Activated CD4-positive, alpha-beta T cell treated with anti-CD3 and anti-CD28 coated beads for 24 hours (primary cell): Measurements from ENCODE around the gene SARDH.

Source experiments
- DNase-seq, 2 donors: peaks; one replicate each; pipeline ENCODE4 v3.0.0-alpha.2; 2020; ENCODE audit warnings: low read depth in 2 of 2

Gene SARDH

DNA sequence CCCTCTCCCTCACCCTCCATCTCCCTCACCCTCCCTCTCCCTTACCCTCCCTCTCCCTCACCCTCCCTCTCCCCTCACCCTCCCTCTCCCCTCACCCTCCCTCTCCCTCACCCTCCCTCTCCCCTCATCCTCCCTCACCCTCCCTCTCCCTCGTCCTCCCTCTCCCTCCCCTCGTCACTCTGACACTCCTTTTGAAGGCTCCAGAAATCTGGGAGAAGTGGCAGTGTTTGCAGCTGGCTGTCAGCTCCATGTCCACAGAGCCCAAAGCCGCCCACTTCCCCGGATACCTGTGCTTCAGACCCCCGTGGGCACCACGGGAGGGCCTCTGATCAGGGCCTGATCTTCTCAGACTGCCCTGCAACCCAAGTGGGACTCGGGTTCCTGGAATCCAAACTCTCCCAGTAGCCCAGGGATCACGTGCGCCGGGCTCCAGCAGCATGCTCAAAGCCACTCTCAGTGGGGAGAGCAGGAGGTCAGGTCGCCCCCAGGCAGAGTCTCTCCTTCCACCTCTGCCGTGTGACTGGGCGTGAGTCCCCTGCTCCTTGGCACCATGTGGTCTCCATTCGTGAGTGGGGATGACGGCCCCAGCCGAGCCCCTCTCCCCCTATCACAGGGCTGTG is 68.9 kb downstream of the SARDH start:
- no peak for DNase-seq

DNA sequence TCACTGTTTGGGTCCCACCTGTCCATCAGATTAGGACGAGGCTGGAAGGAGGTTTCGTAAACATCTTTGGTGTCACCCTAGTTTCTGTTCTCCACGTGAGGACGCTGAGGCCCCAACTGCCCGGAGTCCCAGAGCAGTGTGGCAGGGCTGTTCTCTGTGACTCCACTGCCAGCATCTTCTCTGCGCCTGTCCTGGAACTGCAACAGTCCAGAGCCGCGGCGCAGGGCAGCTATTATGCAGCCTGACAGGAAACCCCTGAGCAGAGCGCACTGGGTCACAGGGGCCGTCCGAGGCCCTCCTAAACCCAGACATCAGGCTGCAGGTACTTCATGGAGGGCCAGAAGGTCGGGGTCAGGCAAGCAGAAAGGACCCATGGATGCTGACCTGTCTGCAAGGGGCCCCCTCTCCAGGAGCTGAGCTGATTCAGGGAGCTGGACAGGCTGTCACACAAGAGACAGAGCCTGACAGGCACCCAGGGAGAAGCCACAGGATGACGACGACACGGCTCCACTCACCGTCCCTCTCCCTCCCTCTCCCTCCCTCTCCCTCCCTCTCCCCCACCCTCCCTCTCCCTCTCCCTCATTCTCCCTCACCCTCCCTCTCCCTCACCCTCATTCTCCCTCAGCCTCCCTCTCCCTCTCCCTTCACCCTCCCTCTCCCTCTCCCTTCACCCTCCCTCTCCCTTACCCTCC is 70.2 kb downstream of the SARDH start:
- no peak for DNase-seq

DNA sequence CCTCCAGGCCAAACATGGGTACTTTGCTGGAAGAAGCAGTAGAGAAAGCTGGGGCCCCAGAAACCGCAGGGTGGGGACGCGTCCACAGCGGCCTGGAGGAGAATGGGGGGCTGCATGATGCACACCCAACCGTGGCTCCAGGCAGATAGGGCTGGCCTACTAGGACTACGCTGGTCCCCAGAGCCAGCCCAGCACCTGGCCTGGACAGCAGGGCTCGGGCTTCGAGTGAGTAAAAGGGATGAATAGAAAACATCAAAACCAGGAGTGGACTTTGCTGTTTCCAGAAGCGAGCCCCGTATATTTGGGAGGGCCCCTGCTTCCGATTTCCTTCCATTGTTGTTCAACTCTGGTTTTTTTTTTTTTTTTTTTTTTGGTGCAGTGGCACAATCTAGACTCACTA is 71.3 kb downstream of the SARDH start:
- no peak for DNase-seq

DNA sequence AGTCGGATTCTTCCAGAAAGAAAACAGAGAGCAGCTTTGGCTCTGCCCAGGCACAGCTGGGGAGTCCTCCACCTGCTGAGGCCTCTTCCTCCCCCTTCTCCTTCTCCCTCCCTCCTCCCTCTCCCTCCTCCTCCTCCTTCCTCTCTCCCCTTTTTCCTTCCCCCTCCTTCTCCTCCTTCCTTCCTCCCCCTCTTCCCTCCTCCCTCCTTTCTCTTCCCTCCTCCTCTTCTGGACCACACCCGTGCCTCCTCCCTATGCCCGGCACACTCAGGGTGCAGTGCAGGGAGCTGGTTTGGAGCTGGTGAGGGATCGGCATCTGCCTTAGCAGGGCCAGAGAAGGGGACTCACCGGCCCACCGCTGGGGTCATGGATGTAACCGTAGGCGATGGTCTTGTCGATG is 71.8 kb downstream of the SARDH start:
- no peak for DNase-seq

DNA sequence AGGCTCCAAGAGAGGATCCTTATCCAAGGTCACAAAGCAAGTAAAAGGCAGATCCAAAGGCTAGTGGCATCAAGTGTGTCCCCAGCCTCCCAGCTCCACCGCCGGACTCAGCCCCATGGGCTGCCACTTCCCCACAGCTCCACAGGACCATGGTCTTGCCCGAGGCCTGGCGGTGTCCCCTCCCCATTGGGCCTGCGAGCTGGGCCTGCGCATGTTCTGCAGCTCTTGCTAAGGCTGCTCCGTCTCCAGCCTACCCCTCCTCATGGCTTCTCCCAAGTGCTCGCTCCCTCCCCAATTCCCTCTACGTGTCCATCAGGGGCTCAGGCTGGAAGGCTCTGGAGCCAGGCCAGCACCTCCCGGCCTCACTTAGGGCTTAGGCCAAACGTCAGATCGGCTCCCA is 72.6 kb downstream of the SARDH start:
- no peak for DNase-seq

DNA sequence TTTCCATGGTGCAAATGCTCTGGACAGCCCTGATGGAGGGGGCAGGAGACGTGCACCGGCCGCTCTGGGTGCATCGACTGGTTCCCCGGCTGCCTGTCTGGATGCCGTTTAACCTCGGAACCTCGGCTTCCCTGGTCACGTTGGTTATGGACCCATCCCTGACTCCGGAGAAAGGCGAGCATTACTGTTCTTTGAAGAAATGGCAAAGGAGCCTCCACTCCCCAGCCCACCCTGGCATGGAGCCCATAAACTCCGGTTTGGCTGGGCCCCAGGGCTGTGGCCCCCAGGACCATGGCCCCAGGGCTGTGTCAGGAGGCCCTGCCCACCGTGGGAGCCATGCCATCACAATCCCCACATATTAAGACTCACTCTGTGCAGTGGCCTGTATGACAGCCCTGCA is 73.1 kb downstream of the SARDH start:
- no peak for DNase-seq

DNA sequence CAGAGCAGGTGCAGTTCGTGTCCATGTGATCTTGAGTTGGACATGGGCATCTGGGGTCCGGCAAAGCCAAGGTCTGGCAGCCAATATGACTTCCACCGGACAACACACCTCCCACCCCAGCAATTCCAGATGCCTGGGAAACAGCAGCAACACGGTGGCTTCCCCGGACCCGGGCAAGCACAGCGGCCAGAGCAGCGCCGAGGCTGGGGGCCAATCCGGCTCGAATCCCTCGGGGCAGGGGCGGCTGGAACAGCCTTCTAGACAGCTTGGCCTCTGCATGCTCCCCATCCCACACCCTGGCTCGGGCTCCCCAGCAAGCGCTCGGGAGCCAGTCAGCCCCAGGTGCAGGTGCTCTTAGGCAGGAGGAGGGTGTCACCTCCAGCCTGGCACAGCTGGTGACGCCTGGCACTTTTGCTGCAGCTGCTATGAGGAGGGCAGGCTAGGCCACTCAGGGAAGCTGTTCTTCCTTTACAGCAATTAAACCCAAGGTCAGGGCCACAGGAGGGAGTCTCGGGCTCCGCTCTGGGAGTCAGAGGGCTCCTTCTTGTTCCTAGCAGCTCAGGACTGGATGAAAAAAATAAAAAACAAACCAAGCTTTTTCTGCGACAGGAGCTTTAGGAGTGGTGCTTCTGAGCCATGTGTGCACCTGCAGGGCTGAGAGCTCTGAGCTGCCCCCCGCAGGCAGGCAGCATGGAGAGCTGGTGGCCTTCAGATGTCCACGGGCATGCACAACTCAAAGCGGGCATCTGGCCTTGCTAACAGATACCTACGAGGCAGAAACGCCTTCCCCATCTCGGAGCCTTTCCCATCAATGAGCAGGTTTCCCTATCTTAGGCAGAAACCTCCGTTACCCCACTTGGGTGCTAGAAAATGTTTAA is 73.7 kb downstream of the SARDH start:
- no peak for DNase-seq

DNA sequence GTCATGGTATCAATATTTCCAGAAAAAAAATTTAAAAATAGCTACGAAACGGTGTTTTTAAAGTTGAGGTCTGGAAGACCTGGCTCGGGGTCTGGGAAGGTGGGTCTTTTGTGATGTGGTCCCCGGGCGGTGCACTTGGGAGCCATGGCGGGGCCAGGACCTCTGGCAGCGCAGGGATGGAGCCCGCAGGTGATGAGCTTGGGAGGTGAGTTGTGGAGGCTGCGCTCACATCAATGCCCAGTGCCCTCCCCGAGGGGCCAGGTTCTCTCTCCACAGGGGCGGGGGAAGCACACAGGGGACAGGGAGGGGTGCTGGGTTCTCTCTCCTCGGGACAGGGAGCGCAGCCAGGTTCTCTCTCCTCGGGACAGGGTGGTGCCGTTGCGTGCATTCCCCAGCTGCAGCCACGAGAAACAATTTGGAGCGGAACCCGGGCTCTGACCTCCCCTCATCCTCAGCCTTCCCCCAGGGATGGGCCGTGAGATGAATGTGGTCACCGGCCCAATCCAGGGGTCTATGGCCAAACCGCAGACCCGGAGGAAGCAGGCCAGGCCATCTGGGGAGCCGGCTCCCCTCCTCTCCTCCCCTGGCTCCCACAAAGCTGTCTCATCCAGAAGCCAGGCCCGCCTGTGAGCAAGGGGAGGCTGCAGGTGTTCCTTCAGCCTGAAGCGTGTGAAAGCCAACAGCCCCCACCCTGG is 76.2 kb downstream of the SARDH start:
- no peak for DNase-seq

DNA sequence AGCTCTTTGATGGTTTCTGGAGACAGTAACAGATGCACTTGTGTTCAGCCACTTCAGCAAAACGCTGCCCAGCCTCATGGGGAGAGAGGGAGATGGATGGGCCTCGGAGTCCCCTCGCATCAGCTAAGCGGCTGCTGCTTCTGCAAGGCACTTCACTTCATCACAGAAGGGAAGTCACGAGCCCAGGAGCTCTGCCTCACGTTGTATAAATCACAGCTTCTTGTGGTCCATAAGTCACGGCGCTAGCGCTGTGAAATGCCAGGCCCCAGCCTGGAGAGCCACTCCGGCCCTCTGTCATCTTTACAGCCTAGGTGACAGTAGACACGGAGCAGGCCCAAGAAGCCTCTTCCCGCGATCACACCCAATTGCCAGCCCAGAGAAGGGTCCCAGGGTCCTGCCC is 78.6 kb downstream of the SARDH start:
- DNase-seq, result no peak

DNA sequence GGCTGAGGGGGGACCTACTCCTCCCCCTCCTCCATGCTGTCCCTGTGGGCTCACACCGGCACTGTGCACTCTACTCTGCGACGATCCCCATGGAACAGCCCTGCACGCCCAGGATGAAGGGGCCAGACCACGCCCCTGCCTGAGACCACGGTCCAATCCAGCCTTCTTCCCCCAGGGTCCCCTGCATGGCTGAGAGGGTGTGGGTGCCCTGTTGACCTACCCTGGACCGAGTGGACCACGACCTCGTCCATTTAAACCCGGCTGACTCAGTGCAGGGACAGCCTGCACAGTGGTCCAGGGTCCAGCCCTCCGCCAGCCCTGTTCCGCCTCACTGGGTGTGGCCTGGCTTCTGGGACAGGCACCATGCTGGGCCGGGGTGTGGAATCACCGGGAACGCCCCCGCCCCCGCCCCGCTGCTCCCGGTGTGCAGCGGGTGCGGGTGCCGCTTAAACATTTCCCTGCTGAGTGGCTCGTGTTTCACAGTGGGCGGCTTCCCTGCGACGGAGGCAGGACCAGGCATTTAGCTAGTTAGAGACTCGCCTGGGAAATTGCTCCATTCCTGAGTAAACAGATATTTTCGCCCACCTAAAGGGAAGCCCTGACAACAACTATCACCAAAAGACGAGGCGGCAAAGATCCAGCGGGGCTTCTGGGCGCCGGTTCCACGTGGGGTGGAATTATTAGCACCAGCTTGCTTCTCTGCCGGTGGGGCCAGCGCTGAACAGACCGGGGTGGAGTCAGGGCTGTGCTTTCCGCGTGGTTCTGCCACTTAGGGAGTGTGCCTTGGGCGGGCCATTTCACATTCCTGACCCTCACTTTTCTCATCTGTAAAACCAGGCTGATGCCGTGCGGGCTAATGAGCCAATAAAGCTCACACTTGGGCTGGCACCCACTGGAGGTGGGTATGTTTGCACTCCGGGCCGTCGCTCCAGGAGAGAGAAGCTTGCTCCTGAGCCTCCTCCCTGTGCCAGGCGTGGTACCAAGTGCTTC is 79.4 kb downstream of the SARDH start:
- DNase-seq, result no peak

DNA sequence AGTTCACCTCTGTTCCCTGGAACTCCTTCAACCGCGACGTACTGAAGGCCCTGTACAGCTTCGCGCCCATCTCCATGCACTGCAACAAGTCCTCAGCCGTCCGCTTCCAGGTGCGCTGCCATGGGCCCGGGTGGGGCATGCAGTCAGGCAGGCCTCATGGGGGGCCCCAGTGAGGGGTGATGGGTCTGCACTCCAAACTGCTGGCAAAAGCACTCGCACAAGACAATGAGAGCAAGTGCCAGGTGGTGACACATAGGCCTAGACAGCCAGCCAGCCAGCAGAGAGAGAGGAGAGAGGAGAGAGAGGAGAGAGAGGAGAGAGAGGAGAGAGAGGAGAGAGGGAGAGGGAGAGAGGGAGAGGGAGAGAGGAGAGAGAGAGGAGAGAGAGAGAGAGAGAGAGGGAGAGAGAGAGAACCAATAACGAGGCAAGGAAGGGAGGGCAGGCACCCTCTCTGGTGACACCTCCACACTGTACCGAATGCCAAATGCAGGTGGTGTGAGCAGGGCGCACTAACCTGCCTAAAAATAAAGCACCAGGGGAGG is 81.0 kb downstream of the SARDH start:
- no peak for DNase-seq

DNA sequence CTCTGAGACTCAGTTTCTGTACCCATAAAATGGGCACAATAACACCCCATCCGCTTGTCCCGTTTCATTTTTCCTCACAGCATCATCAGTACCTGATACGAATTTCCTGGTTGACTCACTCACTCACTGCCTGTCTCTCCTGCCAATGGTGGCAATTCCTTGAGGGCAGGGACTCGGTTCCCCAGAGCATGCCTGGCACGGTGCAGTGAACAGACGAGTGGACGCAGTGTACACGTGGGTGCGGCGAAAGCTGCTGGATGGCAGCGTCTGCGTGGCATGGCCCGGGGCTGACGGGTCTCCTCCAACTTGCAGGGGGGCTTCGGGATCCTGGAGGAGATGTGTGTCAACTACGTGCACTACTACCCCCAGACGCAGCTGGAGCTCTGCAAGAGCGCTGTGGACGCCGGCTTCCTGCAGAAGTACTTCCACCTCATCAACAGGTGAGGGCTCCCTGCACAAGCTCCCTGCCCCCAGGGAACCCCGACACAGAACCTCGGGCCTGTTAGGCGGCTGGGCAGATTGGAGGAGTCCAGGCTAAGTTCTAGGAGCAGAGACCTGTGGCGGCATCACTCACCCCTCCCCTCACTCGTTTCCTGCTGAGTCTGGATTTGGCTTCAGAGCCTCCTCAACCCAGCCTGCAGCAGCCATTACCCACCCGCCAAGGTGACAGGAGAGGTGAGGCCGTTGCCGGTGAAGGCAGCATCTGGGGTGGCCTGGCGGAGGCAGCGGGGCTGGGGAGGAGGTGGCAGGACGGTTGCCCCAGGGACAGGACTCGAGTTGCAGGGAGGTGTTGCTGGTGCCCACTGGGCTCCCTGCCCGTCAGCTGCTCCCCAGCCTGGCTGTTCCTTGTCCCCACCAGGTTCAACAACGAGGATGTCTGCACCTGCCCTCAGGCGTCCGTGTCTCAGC is 81.7 kb downstream of the SARDH start:
- no peak for DNase-seq

DNA sequence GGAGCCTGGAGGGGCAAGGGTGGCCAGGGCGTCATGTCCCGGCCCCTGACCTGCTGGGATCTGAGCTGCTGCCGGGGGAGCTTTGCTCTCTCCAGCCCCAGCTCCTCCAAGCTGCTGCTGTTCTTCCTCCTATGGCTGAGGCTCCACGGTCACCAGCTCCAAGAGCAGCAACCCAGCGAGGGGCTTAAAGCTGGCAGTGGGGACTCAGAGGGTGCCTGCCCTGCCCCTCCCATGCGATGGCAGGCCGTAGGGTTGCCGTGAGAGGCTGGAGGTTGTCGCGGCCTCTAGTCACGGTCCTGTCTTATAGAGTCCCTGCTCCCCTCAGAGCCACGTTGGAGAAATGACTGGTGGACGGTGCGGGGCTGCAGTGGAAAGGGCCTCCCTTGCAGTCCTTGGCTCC is 82.5 kb downstream of the SARDH start:
- DNase-seq, result no peak

DNA sequence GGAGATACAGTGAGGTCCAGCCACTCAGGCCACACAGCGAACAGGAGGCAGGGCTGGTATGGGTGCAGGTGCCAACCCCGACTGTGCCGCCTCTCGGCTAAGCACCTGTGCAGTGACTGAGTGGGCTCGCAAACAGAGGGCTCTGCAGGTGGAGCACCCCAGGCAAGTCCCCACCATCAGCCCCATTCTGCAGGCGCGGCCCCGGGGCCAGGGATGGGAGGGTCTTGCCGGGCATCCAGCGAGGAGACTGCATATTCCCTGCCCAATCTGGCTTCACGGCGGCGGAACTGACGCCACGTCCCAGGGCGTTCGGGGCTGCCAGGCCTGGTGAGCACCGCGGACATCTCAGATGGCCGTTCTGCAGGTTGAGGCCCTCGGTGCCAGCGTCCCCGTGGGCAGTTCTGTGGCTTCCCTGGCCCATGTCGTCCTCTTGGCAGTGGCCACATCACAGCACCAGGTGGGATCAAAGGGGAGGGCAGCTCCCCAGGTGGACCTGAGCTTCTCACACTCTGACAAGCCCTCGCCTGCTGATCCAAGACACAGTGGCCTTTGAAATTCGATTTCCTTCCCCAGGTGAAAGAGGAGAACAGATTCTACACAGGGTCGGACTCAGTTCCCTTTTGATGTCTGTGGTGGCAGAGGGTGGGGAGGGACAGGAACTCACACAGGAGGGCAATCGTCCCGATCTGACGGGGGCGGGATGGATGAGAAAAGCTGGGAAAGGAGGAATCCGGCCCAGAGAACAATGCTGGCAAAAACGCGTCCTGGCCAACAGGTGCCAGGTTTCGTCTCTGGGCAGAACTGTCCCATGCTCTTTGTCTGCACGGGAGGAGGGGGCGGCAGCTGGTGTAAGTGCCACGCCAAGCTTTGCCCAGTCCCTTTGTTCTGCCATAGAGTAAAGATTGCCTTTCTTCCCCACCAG is 83.2 kb downstream of the SARDH start:
- DNase-seq, result no peak

DNA sequence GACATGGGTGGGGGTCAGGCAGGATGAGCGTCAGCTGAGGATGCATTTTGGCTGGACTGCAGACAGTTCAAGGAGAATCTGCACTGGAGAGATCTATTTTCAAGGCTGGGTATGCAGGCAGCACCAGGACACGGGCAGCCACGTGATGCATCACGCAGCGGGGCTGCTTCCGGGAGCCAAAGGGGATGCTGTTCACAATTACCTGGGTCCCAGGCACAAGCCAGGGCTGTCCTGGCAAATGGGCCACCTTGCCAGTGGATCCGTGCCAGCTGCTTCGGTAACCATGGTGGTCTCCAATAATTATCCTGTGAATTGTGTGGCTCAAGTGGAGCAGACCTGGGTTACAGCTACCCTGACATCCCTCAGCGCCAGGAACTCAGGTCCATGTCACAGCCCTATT is 84.5 kb downstream of the SARDH start:
- DNase-seq, result no peak

DNA sequence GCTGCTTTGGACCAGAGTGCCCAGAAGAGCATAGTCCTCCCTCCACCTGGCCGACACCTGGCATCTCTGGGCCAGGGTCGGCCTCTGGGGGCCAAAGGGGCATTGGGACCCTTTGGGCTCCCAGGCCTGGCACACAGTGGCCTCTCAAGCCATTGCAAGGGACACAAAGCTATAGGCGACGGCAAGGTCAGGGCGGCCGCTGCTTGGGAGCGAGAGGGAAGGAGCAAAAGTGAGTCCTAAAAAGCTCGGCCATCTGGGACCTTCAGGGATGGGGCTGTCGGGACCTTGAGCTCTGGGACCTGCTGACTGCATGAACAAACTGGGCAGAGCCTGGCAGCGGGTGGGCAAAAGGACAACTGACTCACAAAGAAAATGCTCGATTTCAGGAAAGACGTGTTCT is 88.1 kb downstream of the SARDH start:
- DNase-seq, result no peak

DNA sequence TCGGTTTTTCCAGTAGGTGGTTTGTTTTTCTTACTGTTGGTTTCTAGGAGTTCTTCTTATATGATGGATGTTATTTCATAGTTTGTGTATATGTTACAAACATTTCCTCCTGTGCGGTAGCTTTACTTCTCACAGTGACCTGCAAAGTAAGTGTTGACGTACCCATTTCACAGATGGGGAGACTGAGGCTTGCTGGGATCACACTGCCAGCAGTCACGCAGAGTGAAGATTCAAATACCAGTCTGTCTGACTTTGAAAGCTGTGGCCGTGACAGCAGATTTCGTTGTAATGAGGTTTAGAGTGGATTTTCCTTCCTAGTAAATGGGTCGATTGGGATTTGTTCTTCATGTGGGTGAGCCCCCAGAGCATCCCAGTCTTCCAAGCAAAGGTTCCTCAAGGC is 89.0 kb downstream of the SARDH start:
- no peak for DNase-seq

DNA sequence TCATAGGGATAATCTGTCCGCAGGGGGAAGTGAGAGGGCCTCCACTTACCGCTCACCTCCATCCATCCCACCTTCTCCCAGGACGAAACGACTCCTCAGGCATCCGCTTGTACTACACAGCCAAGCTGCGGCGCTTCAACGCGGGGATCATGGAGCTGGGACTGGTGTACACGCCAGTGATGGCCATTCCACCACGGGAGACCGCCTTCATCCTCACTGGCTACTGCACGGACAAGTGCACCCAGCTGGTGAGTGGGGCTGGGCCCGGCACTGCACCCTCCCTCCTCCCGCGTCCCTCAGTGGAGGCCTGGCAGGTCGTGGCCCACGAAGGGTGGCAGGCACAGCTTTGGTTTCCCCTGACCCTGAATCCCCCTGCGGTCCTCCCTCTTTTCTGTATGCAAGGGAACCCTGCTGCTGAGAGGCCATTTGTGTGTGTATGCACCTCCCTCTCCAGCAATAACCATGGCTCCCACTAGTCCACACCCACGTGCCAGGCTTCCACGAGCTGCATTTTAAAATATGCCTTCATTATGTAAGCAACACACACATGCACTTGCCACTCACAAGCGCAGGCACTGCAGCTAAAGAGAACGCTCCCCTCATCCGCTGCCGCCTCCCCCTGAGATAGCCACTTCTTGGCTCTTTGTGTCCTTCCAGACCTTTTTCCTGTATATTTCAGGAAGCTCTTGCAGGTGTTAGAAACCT is 90.2 kb downstream of the SARDH start:
- DNase-seq, result no peak
